ENCODE data around the gene TRIM56.
A peak's percentile ranks its signal among the peaks of the same experiment; 100 is the strongest.
"Not testable (repeated sequence)": the region's sequence is repeated elsewhere in the genome, so short reads cannot be mapped to it uniquely, and the experiment has no call there.

The TRIM56 gene

DNA sequence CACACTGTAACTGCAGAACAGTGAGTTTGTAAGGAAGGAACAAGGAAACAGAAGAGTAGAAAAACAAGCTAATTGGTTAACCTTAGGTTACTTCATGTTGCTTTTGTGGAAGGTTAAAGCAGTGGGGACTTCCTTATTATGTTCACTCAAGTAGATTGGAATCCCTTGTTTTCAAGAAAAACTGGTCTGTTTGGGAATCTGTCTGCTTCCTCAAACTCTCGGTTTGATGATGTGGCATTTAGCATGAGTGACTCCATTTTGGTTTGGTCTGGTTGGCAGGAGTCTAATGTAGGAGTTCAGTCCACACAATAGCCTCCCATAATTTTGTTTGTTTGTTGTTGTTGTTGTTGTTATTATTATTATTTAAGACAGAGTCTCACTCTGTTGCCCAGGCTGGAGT, 3.8 kb upstream of the TRIM56 start:
- H3K4me1 ChIP-seq (ENCODE audit: insufficient read depth, insufficient read length), result peaks cover 6% of the 10 kb centered on the region
- TF ChIP-seq SUZ12 (IDR thresholded peaks at IDR 0.05; ENCODE audit: extremely low read depth, insufficient read depth, insufficient read length), result no peak
- TF ChIP-seq ZNF274 (IDR thresholded peaks at IDR 0.05; ENCODE audit: low read depth, low read length), result no peak
- TF ChIP-seq YY1 (IDR thresholded peaks at IDR 0.05; ENCODE audit: insufficient read depth, insufficient read length), result no peak
- no peak for DNase-seq (ENCODE audit: low read depth, low spot score)
- H3K27me3 ChIP-seq (ENCODE audit: insufficient read depth, insufficient read length), result peaks cover 2% of the 10 kb centered on the region
- no peaks in the 10 kb centered on the region for H3K9me3 ChIP-seq (ENCODE audit: insufficient read depth, low read length)
- H3K4me3 ChIP-seq (ENCODE audit: insufficient read length, low read depth), result no peak overlapping the region
- H3K36me3 ChIP-seq (ENCODE audit: insufficient read depth, insufficient read length, low read length), result no peaks in the 10 kb centered on the region
- no peak overlapping the region for H3K9ac ChIP-seq (ENCODE audit: insufficient read length, low read depth)

DNA sequence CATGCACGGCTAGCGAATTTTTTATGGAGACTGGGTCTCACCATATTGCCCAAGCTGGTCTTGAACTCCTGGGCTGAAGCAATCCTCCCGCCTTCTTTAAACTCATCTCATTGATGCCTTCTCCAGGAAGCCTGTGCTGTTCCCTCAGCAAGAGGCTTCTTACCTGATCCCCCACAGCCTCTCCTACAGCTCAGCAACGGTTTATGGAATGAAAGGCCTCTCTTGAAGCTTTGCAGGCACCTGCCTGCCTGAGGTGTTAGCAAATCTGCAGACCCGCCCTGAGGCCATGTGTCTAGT, 468 bp upstream of the TRIM56 start:
- no peak for DNase-seq (ENCODE audit: low read depth, low spot score)
- TF ChIP-seq ZNF274 (IDR thresholded peaks at IDR 0.05; ENCODE audit: low read depth, low read length) (no peak), SUZ12 (IDR thresholded peaks at IDR 0.05; ENCODE audit: extremely low read depth, insufficient read depth, insufficient read length) (no peak), YY1 (IDR thresholded peaks at IDR 0.05; ENCODE audit: insufficient read depth, insufficient read length) (no peak)
- H3K9me3 ChIP-seq (ENCODE audit: insufficient read depth, low read length), result no peaks in the 10 kb centered on the region; the same call in 1 of the 2 replicates
- peaks cover 30% of the 10 kb centered on the region for H3K36me3 ChIP-seq (ENCODE audit: insufficient read depth, insufficient read length, low read length)
- H3K4me1 ChIP-seq (ENCODE audit: insufficient read depth, insufficient read length), result peaks cover 2% of the 10 kb centered on the region
- H3K4me3 ChIP-seq (ENCODE audit: insufficient read length, low read depth), result no peak overlapping the region
- H3K27me3 ChIP-seq (ENCODE audit: insufficient read depth, insufficient read length), result no peaks in the 10 kb centered on the region
- peak overlapping the region; percentile 39 for H3K9ac ChIP-seq (ENCODE audit: insufficient read length, low read depth)

DNA sequence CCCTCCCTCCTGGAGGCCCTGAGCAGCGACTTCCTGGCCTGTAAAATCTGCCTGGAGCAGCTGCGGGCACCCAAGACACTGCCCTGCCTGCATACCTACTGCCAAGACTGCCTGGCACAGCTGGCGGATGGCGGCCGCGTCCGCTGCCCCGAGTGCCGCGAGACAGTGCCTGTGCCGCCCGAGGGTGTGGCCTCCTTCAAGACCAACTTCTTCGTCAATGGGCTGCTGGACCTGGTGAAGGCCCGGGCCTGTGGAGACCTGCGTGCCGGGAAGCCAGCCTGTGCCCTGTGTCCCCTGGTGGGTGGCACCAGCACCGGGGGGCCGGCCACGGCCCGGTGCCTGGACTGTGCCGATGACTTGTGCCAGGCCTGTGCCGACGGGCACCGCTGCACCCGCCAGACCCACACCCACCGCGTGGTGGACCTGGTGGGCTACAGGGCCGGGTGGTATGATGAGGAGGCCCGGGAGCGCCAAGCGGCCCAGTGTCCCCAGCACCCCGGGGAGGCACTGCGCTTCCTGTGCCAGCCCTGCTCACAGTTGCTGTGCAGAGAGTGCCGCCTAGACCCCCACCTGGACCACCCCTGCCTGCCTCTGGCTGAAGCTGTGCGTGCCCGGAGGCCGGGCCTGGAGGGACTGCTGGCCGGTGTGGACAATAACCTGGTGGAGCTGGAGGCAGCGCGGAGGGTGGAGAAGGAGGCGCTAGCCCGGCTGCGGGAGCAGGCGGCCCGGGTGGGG, 2.2 kb downstream of the TRIM56 start:
- no peak for DNase-seq (ENCODE audit: low read depth, low spot score)
- TF ChIP-seq ZNF274 (IDR thresholded peaks at IDR 0.05; ENCODE audit: low read depth, low read length), result no peak
- no peak for TF ChIP-seq YY1 (IDR thresholded peaks at IDR 0.05; ENCODE audit: insufficient read depth, insufficient read length)
- TF ChIP-seq SUZ12 (IDR thresholded peaks at IDR 0.05; ENCODE audit: extremely low read depth, insufficient read depth, insufficient read length), result no peak
- peaks cover 2% of the 10 kb centered on the region for H3K4me1 ChIP-seq (ENCODE audit: insufficient read depth, insufficient read length)
- peaks cover 40% of the 10 kb centered on the region for H3K36me3 ChIP-seq (ENCODE audit: insufficient read depth, insufficient read length, low read length)
- H3K9me3 ChIP-seq (ENCODE audit: insufficient read depth, low read length), result peaks cover 6% of the 10 kb centered on the region; the same call in 1 of the 2 replicates
- no peaks in the 10 kb centered on the region for H3K27me3 ChIP-seq (ENCODE audit: insufficient read depth, insufficient read length)
- H3K9ac ChIP-seq (ENCODE audit: insufficient read length, low read depth), result peak overlapping the region; percentile 10
- no peak overlapping the region for H3K4me3 ChIP-seq (ENCODE audit: insufficient read length, low read depth)

DNA sequence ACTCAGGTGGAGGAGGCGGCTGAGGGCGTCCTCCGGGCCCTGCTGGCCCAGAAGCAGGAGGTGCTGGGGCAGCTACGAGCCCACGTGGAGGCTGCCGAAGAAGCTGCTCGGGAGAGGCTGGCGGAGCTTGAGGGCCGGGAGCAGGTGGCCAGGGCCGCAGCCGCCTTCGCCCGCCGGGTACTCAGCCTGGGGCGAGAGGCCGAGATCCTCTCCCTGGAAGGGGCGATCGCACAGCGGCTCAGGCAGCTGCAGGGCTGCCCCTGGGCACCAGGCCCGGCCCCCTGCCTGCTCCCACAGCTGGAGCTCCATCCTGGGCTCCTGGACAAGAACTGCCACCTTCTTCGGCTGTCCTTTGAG, 2.8 kb downstream of the TRIM56 start:
- DNase-seq (ENCODE audit: low read depth, low spot score), result no peak
- peaks cover 6% of the 10 kb centered on the region; the same call in 1 of the 2 replicates for H3K9me3 ChIP-seq (ENCODE audit: insufficient read depth, low read length)
- TF ChIP-seq ZNF274 (IDR thresholded peaks at IDR 0.05; ENCODE audit: low read depth, low read length) (no peak), YY1 (IDR thresholded peaks at IDR 0.05; ENCODE audit: insufficient read depth, insufficient read length) (no peak), SUZ12 (IDR thresholded peaks at IDR 0.05; ENCODE audit: extremely low read depth, insufficient read depth, insufficient read length) (no peak)
- H3K4me3 ChIP-seq (ENCODE audit: insufficient read length, low read depth), result no peak overlapping the region
- peaks cover 2% of the 10 kb centered on the region for H3K4me1 ChIP-seq (ENCODE audit: insufficient read depth, insufficient read length)
- peaks cover 40% of the 10 kb centered on the region for H3K36me3 ChIP-seq (ENCODE audit: insufficient read depth, insufficient read length, low read length)
- no peaks in the 10 kb centered on the region for H3K27me3 ChIP-seq (ENCODE audit: insufficient read depth, insufficient read length)
- no peak overlapping the region for H3K9ac ChIP-seq (ENCODE audit: insufficient read length, low read depth)

DNA sequence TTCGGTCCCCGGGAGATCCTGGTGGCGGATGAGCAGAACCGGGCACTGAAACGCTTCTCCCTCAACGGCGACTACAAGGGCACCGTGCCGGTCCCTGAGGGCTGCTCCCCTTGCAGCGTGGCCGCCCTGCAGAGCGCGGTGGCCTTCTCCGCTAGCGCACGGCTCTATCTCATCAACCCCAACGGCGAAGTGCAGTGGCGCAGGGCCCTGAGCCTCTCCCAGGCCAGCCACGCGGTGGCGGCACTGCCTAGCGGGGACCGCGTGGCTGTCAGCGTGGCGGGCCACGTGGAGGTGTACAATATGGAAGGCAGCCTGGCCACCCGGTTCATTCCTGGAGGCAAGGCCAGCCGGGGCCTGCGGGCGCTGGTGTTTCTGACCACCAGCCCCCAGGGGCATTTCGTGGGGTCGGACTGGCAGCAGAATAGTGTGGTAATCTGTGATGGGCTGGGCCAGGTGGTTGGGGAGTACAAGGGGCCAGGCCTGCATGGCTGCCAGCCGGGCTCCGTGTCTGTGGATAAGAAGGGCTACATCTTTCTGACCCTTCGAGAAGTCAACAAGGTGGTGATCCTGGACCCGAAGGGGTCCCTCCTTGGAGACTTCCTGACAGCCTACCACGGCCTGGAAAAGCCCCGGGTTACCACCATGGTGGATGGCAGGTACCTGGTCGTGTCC, 3.7 kb downstream of the TRIM56 start:
- no peak overlapping the region for H3K4me3 ChIP-seq (ENCODE audit: insufficient read length, low read depth)

DNA sequence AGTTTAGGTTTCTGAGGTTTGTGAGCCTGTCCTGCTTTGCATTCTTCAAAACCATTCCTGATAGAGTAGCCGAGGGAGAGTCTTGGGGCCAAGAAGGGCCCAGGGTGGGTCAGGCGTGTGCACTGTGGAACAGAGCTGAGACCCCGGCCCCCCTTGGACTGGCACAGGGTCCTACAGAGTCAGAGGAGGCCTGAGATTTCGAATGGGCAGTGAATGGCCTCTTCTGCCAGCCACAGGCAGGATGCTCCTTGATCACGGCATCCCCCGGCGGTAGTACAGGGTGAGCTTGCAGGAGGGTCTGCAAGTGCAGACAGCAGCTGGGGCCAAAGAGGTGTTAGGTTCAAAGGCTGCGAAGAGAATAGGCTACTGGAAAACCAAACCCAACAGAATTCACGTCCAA, 4.6 kb downstream of the TRIM56 start:
- Histone ChIP-seq H3K9ac (ENCODE audit: insufficient read length, low read depth) (no peak overlapping the region), H3K4me1 (ENCODE audit: insufficient read depth, insufficient read length) (peaks cover under 1% of the 10 kb centered on the region), H3K9me3 (ENCODE audit: insufficient read depth, low read length) (peaks cover 6% of the 10 kb centered on the region; the same call in 1 of the 2 replicates), H3K36me3 (ENCODE audit: insufficient read depth, insufficient read length, low read length) (peaks cover 40% of the 10 kb centered on the region), H3K27me3 (ENCODE audit: insufficient read depth, insufficient read length) (no peaks in the 10 kb centered on the region), H3K4me3 (ENCODE audit: insufficient read length, low read depth) (no peak overlapping the region)
- TF ChIP-seq ZNF274 (IDR thresholded peaks at IDR 0.05; ENCODE audit: low read depth, low read length), result no peak
- TF ChIP-seq YY1 (IDR thresholded peaks at IDR 0.05; ENCODE audit: insufficient read depth, insufficient read length), result no peak
- TF ChIP-seq SUZ12 (IDR thresholded peaks at IDR 0.05; ENCODE audit: extremely low read depth, insufficient read depth, insufficient read length), result no peak
- DNase-seq (ENCODE audit: low read depth, low spot score), result no peak

More for the DNA sequence above, 3.7 kb downstream of the TRIM56 start:
- Histone ChIP-seq H3K27me3 (ENCODE audit: insufficient read depth, insufficient read length) (no peaks in the 10 kb centered on the region), H3K9ac (ENCODE audit: insufficient read length, low read depth) (no peak overlapping the region), H3K9me3 (ENCODE audit: insufficient read depth, low read length) (peaks cover 6% of the 10 kb centered on the region; the same call in 1 of the 2 replicates), H3K4me1 (ENCODE audit: insufficient read depth, insufficient read length) (peaks cover 2% of the 10 kb centered on the region), H3K36me3 (ENCODE audit: insufficient read depth, insufficient read length, low read length) (peaks cover 40% of the 10 kb centered on the region)
- no peak for DNase-seq (ENCODE audit: low read depth, low spot score)
- TF ChIP-seq YY1 (IDR thresholded peaks at IDR 0.05; ENCODE audit: insufficient read depth, insufficient read length) (no peak), ZNF274 (IDR thresholded peaks at IDR 0.05; ENCODE audit: low read depth, low read length) (no peak), SUZ12 (IDR thresholded peaks at IDR 0.05; ENCODE audit: extremely low read depth, insufficient read depth, insufficient read length) (no peak)

DNA sequence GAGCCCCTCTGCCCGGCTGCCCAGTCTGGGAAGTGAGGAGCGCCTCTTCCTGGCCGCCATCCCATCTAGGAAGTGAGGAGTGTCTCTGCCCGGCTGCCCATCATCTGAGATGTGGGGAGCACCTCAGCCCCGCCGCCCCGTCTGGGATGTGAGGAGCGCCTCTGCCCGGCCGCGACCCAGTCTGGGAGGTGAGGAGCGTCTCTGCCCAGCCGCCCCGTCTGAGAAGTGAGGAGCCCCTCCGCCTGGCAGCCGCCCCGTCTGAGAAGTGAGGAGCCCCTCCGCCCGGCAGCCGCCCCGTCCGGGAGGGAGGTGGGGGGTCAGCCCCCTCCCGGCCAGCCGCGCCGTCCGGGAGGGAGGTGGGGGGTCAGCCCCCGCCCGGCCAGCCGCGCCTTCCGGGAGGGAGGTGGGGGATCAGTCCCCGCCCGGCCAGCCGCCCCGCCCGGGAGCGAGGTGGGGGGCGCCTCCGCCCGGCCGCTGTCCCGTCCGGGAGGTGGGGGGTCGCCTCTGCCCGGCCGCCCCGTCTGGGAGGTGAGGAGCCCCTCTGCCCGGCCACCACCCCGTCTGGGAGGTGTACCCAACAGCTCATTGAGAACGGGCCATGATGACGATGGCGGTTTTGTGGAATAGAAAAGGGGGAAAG, 7.1 kb downstream of the TRIM56 start:
- H3K9ac ChIP-seq (ENCODE audit: insufficient read length, low read depth); H3K27me3 ChIP-seq (ENCODE audit: insufficient read depth, insufficient read length); H3K9me3 ChIP-seq (ENCODE audit: insufficient read depth, low read length); DNase-seq (ENCODE audit: low read depth, low spot score); H3K4me1 ChIP-seq (ENCODE audit: insufficient read depth, insufficient read length); H3K4me3 ChIP-seq (ENCODE audit: insufficient read length, low read depth): not testable (repeated sequence)
- H3K36me3 ChIP-seq (ENCODE audit: insufficient read depth, insufficient read length, low read length), result peaks cover 31% of the 10 kb centered on the region

Measured in NT2/D1 (cell line).